ENCODE measurements around the gene ZNF175. TPM values are rescaled to one million over a fixed set of nuclear protein-coding genes. Genes with fewer than 3 reads are reported as not detected.

ZNF175 gene
- polyA plus RNA-seq, 1 experiment: 6.3 TPM

DNA sequence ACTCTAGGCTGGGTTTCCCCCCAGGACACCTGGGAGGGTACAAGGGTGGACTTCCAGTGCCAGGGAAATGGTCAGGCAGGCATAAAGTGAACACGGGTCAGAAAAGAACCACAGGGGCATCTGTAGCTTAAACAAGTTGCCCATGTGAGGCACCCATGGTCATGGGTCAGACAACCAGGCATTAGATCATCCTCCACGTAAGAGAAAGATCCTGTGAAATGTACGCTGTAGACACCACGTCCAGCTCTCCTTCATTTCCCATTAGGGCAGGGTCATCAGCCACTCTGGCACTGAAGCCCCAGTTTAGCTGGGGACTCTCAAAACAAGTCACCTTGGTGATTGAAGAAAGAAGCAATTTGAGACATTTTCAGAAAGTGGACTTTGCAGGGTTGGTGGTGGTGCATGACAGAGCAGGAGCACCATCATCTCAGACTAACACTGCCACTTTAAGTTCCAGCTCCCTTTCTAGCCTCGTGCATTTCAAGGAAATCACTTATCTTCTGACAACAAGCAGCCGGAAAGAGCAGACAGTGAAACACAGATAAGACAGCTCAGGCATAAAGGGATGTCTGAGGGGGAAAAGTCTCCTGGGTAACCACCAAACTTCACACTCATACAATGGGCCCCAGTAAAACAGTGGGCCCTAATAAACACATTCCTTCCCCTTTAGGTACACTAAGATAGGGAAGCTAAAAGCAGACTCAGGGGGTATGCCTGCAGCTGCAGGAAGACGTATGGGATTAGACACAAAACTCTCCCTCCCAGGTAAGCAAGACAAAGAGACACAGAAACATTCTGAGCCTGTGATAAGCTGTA lies 23.5 kb upstream of the ZNF175 start:
- Histone ChIP-seq H3K4me3 (ENCODE audit: low read depth, low read length) (no peak overlapping the region), H3K36me3 (ENCODE audit: control insufficient read depth, insufficient read depth, low read length) (no peaks in the 10 kb centered on the region), H3K27me3 (ENCODE audit: control insufficient read depth, insufficient read depth, low read length) (no peaks in the 10 kb centered on the region)
- TF ChIP-seq CTCF (IDR thresholded peaks at IDR 0.05; ENCODE audit: insufficient read depth, low read depth, low read length): no peak
- ChIA-PET CTCF (interaction anchor here (0.6 to 1.1 kb wide), 3 partner anchors 32 to 115 kb away, joined by 3 read pairs; no protein-coding TSS in a partner anchor), POLR2A (no interaction called here)
- no peak for DNase-seq (ENCODE audit: low read depth)

GRCh38 chr19:51548213-51548651 lies 22.9 kb upstream of the ZNF175 start:
- CTCF ChIA-PET: interaction anchor here (0.7 kb wide), 1 partner anchor 33 kb away, joined by 3 read pairs; no protein-coding TSS in a partner anchor
- no peak overlapping the region for H3K4me3 ChIP-seq (ENCODE audit: low read depth, low read length)
- H3K36me3 ChIP-seq (ENCODE audit: control insufficient read depth, insufficient read depth, low read length): no peaks in the 10 kb centered on the region
- TF ChIP-seq CTCF (IDR thresholded peaks at IDR 0.05; ENCODE audit: insufficient read depth, low read depth, low read length): no peak
- H3K27me3 ChIP-seq (ENCODE audit: control insufficient read depth, insufficient read depth, low read length): no peaks in the 10 kb centered on the region
- POLR2A ChIA-PET: no interaction called here
- DNase-seq (ENCODE audit: low read depth): no peak

DNA sequence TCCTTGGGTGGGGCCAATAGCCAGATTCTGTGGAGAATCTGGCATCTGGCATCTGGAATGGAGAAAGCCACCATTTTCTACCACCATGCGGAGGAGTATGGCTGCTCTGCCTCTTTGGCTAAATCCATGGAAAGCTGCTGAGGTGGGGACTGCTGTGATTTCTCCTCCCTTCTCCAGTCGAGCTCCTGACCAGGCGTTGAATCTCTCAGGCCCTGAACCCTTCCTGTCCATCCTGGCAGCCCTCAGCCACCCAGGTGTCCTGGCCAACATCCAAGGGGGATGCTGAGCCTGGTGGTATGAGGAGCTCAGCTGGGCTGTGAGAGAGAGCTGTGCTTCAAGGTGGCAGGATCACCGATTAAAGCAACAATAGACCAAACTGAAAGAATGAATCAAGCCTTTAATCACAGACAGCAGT lies 22.2 kb upstream of the ZNF175 start:
- ChIA-PET POLR2A (no interaction called here), CTCF (no interaction called here)

DNA sequence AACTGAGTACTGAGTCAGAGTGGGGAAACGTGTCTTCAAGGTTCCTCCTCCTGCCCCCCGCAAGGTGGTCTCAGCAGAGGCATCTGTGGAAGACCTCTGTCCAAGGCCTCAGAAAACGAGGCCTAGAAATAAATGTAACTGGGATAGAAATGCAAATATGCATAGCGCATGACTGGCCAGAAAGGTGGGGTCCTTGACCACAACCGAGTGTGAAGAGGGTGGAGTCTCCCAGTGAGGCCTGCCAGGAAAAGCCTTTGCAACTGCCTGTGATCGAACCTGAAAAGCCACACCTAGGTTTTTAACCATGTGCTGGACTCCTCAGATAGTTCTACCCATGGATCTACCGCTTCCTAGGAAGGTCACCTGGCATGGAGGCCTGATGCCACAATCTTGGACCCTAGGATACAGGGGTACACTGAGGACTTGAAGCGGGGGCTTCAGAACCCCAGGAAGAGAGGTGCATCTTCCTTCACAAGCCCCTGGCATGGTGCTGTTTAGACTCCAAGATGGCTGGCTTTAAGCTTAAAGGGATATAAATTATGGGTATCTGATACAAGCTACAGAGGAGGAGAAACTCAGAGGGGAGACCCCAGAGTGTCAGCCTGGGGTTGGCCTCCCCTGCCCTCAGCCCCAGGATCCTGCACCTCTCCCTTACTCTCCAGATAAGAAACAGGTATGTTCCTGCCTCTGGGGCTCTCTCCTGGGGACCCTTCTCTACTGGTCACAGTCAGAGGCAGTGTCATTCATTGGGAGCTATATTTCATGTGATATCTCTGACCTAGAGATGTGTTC lies 21.4 kb upstream of the ZNF175 start:
- CTCF ChIA-PET: interaction anchor here (0.9 kb wide), 1 partner anchor 108 kb away, joined by 3 read pairs; no protein-coding TSS in a partner anchor
- POLR2A ChIA-PET: no interaction called here
- Histone ChIP-seq H3K4me3 (ENCODE audit: low read depth, low read length) (no peak overlapping the region), H3K36me3 (ENCODE audit: control insufficient read depth, insufficient read depth, low read length) (no peaks in the 10 kb centered on the region), H3K27me3 (ENCODE audit: control insufficient read depth, insufficient read depth, low read length) (no peaks in the 10 kb centered on the region)
- TF ChIP-seq CTCF (IDR thresholded peaks at IDR 0.05; ENCODE audit: insufficient read depth, low read depth, low read length): no peak
- no peak for DNase-seq (ENCODE audit: low read depth)

More for the DNA sequence above, 22.2 kb upstream of the ZNF175 start:
- no peak for TF ChIP-seq CTCF (IDR thresholded peaks at IDR 0.05; ENCODE audit: insufficient read depth, low read depth, low read length)
- Histone ChIP-seq H3K27me3 (ENCODE audit: control insufficient read depth, insufficient read depth, low read length) (no peaks in the 10 kb centered on the region), H3K36me3 (ENCODE audit: control insufficient read depth, insufficient read depth, low read length) (no peaks in the 10 kb centered on the region), H3K4me3 (ENCODE audit: low read depth, low read length) (no peak overlapping the region)
- no peak for DNase-seq (ENCODE audit: low read depth)

All from BJ (cell line).